ENCODE data around the gene STRN. TPM values are rescaled to one million over a fixed set of nuclear protein-coding genes. Genes with fewer than 3 reads are reported as not detected.

Gene STRN
- total RNA-seq, 3 donors from 2014 or later = 36.1 to 45.7 (median 37.7) TPM

DNA sequence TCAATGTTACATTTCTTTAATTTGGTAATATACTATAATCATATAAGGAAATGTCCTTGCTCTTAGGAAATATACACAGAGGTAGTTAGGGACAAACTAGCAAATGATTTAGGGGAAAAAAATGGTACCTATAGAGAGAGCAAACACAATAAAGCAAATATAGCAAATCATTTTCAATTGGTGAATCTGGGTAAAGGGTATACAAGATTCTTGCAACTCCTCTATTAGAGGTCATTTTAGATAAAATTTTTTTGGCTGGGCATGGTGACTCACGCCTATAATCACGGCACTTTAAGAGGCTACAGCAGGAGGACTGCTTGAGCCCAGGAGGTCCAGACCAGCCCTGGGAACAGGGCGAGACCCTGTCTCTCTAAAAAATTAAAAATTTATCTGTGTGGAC, 44.4 kb downstream of the STRN start:
- peaks cover 4% of the 10 kb centered on the region for H3K4me1 ChIP-seq (ENCODE audit: low read depth)
- H3K36me3 ChIP-seq (ENCODE audit: low read depth) = no peaks in the 10 kb centered on the region
- no peak for ATAC-seq
- no peak overlapping the region for H3K4me3 ChIP-seq
- DNase-seq = no peak
- no peak for TF ChIP-seq CTCF (IDR thresholded peaks at IDR 0.05)
- intact Hi-C loops (cut with DNase I, micrococcal nuclease) = no loop called here
- no peaks in the 10 kb centered on the region for H3K9me3 ChIP-seq

DNA sequence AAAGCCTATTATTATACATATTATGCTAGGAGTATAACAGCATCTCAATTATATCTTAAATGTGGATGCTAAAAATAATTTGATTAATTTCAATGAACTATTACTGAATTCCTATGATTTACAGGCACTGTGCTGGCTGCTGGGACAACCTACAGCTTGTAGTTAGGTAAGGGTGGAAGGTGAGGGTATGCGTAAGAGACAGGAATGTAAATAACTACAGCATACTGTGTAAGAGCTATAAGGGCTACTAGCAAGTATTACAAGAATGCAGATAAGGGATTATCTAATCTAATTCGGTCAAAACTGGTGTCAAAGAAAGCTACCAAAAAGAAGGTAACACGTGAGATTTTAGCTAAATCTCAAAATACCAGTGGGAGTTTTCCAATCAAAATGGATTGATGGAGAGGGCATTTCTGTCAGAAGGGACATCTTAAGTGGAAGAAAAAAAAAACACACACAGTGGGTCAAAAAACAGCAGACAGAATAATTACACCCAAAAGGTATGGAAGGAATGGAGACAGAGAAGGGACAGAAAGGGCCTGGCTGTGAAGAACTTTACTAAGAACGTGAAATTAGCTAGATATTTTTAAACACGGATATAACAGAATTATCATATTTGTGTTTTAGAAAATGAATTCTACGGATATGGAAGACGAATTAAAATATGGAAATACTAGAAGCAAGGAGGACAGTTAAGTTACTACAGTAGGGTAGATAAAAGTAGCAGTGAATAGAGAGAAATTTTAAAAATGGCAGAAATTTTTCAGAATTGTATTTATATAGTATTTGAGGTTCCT, 47.1 kb downstream of the STRN start:
- intact Hi-C loops (cut with DNase I, micrococcal nuclease) = no loop called here
- no peak for ATAC-seq

GRCh38 chr2:36918307-36918706, 48.0 kb downstream of the STRN start:
- Histone ChIP-seq H3K9me3 (no peaks in the 10 kb centered on the region), H3K36me3 (ENCODE audit: low read depth) (no peaks in the 10 kb centered on the region), H3K4me3 (no peak overlapping the region), H3K4me1 (ENCODE audit: low read depth) (no peaks in the 10 kb centered on the region)
- no peak for DNase-seq
- TF ChIP-seq CTCF (IDR thresholded peaks at IDR 0.05) = no peak
- ATAC-seq = no peak
- intact Hi-C loops (cut with DNase I, micrococcal nuclease) = no loop called here

More for the DNA sequence above, 47.1 kb downstream of the STRN start:
- no peaks in the 10 kb centered on the region for H3K4me1 ChIP-seq (ENCODE audit: low read depth)
- H3K36me3 ChIP-seq (ENCODE audit: low read depth) = no peaks in the 10 kb centered on the region
- no peak for DNase-seq
- no peak for TF ChIP-seq CTCF (IDR thresholded peaks at IDR 0.05)
- H3K9me3 ChIP-seq = no peaks in the 10 kb centered on the region
- H3K4me3 ChIP-seq = no peak overlapping the region

GRCh38 chr2:36915627-36916026, 50.7 kb downstream of the STRN start:
- ATAC-seq (peak; percentile 44), DNase-seq (no peak)
- Histone ChIP-seq H3K4me1 (ENCODE audit: low read depth) (no peaks in the 10 kb centered on the region), H3K36me3 (ENCODE audit: low read depth) (no peaks in the 10 kb centered on the region), H3K9me3 (no peaks in the 10 kb centered on the region), H3K4me3 (no peak overlapping the region)
- intact Hi-C loops (cut with DNase I, micrococcal nuclease) = no loop called here
- TF ChIP-seq CTCF (IDR thresholded peaks at IDR 0.05) = no peak

DNA sequence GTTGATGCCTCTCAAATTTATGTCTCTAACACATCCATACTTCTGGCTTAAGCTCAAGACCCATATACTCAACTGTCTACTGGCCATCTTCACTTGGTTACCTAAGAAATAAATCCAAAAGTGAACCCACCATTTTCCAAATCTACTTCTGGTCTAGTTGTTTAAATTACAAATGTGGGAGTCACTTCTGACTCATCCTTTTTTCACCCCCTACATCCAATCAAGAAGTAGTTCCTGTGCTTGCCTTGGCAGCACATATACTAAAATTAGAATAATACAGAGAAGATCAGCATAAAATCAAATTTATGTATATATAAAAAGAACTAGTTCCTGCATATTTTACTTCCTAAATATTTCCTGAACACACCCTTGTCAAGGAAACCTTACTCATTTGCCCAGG, 53.6 kb downstream of the STRN start:
- ATAC-seq (no peak), DNase-seq (no peak)
- Histone ChIP-seq H3K9me3 (no peaks in the 10 kb centered on the region), H3K36me3 (ENCODE audit: low read depth) (no peaks in the 10 kb centered on the region), H3K4me3 (no peak overlapping the region), H3K4me1 (ENCODE audit: low read depth) (no peaks in the 10 kb centered on the region)
- no peak for TF ChIP-seq CTCF (IDR thresholded peaks at IDR 0.05)
- intact Hi-C loops (cut with DNase I, micrococcal nuclease) = no loop called here
